SK-N-SH (cell line): Measurements from ENCODE around the gene CC2D2A.
A peak's percentile ranks its signal among the peaks of the same experiment; 100 is the strongest.

Experiments
- EP300 ChIP-seq, 2 experiments: IDR thresholded peaks; 2 replicates each; pipeline versions ENCODE4 v1.4.0 to v1.6.1; 2012; ENCODE audit warnings: borderline replicate concordance in 1 of 2, low read depth in 1 of 2, low read length in 1 of 2
- RFX5 ChIP-seq: IDR thresholded peaks from 2 replicates; pipeline ENCODE4 v1.6.1; 2012; ENCODE audit warnings: mild to moderate bottlenecking, improper control_type of control experiment, low read length

DNA sequence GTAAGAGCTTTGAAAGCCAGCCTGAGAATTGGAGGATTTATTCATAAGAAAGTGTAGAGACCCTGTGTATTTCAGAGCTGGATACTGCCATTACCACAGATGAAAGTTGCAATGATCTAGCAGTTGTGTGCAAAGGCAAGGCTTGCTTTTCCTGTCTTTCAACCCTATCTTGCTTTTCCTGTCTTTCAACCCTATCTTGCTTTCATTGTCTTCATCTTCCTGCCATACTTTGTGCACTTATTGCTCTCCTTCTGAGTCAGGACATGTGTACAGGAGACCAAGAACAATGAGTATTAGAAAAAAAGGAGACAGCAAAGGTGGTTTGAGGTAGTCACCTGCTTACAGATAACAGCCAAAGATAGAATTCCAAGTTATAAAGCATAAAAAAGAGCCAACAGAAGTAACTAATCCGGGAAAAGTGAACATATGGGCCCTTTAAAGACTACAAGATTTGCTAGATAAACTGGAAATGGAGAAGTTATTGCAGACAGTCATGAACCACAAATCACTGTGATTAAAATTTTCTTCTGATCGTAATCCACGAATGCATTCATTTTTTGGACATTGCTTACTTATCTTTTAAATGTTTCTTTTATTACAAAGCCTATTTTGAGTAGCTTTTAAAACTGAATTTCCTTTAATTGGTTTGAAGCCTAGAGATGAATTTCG, 24.7 kb upstream of the CC2D2A start:
- no peak for TF ChIP-seq RFX5
- peak in 1 of 2 experiments; percentile 21; a peak in 1 of 4 replicates for TF ChIP-seq EP300 (IDR thresholded peaks at IDR 0.05; ENCODE audit: borderline replicate concordance in 1 of 2, low read depth in 1 of 2, low read length in 1 of 2)
